ENCODE results near the gene RACK1. TPM values are rescaled to one million over a fixed set of nuclear protein-coding genes. Genes with fewer than 3 reads are reported as not detected.

Gene RACK1
- total RNA-seq, 4 donors from 2014 or later: 1,252 to 1,898 (median 1,625) TPM

- Histone ChIP-seq H3K4me3 (no peak overlapping the region), H3K36me3 (peaks cover 0 to 6% (median 2%) of the 10 kb centered on the region in 4 donors), H3K27me3 (no peaks in the 10 kb centered on the region), H3K27ac (replicated peaks in 1 of 4) (no peak overlapping the region), H3K4me1 (peaks cover 11 to 34% (median 28%) of the 10 kb centered on the region in 4 donors), H3K9me3 (no peaks in the 10 kb centered on the region)
- TF ChIP-seq POLR2A (IDR thresholded peaks at IDR 0.05; ENCODE audit: low read depth) (no peak), EP300 (IDR thresholded peaks at IDR 0.05) (no peak), POLR2AphosphoS5 (IDR thresholded peaks at IDR 0.05) (no peak), CTCF (IDR thresholded peaks at IDR 0.05) (no peak)
- intact Hi-C loops (cut with DNase I): no loop called here
- WGBS: 74% methylated on average over 16 of the region's 21 CpGs
- DNase-seq (ENCODE audit: extremely low spot score): no peak
Measured at GRCh38 chr5:181194489-181195248, 49.0 kb downstream of the RACK1 start.

GRCh38 chr5:181193656-181194055 is 50.0 kb downstream of the RACK1 start:
- 100% methylated on average over 2 of the region's 2 CpGs for WGBS
- intact Hi-C loops (cut with DNase I): no loop called here
- Histone ChIP-seq H3K4me1 (peaks cover 11 to 40% (median 30%) of the 10 kb centered on the region in 4 donors), H3K27me3 (no peaks in the 10 kb centered on the region), H3K4me3 (no peak overlapping the region), H3K36me3 (peaks cover 0 to 5% (median 2%) of the 10 kb centered on the region in 4 donors), H3K9me3 (no peaks in the 10 kb centered on the region), H3K27ac (replicated peaks in 1 of 4) (no peak overlapping the region)
- no peak for TF ChIP-seq POLR2A (IDR thresholded peaks at IDR 0.05; ENCODE audit: low read depth)
- DNase-seq (ENCODE audit: extremely low spot score): no peak

GRCh38 chr5:181192337-181193046 is 51.2 kb downstream of the RACK1 start:
- DNase-seq (ENCODE audit: extremely low spot score): no peak
- 41% methylated on average over 10 of the region's 12 CpGs for WGBS
- no peaks in the 10 kb centered on the region for H3K27me3 ChIP-seq
- H3K4me3 ChIP-seq: peak overlapping the region; percentile 76 to 84 (median 78)
- peaks cover 0 to 3% (median 0%) of the 10 kb centered on the region in 4 donors for H3K36me3 ChIP-seq
- H3K4me1 ChIP-seq: peaks cover 11 to 45% (median 40%) of the 10 kb centered on the region in 4 donors
- H3K27ac ChIP-seq (replicated peaks in 1 of 4): peak overlapping the region; percentile 87 to 95 (median 92)
- intact Hi-C loops (cut with DNase I): no loop called here
- no peaks in the 10 kb centered on the region for H3K9me3 ChIP-seq
- no peak for TF ChIP-seq EP300 (IDR thresholded peaks at IDR 0.05)

- under 1% methylated on average over 31 of the region's 64 CpGs for WGBS
- no peaks in the 10 kb centered on the region for H3K9me3 ChIP-seq
- no peaks in the 10 kb centered on the region for H3K27me3 ChIP-seq
- no peak for TF ChIP-seq CTCF (IDR thresholded peaks at IDR 0.05)
- no peak for TF ChIP-seq EP300 (IDR thresholded peaks at IDR 0.05)
- TF ChIP-seq POLR2AphosphoS5 (IDR thresholded peaks at IDR 0.05): peak; percentile 85 to 90
- peak; percentile 36 for TF ChIP-seq POLR2A (IDR thresholded peaks at IDR 0.05; ENCODE audit: low read depth)
- H3K36me3 ChIP-seq: peaks cover 0 to 3% (median 0%) of the 10 kb centered on the region in 4 donors
- H3K4me1 ChIP-seq: peaks cover 11 to 49% (median 43%) of the 10 kb centered on the region in 4 donors
- H3K4me3 ChIP-seq: peak overlapping the region; percentile 76 to 84 (median 78)
- peak; percentile 100 for DNase-seq (ENCODE audit: extremely low spot score)
- intact Hi-C loops (cut with DNase I): loop anchor here (2.0 kb wide), 1 partner anchor 15 kb away; no protein-coding TSS in a partner anchor
- H3K27ac ChIP-seq (replicated peaks in 1 of 4): peak overlapping the region; percentile 87 to 95 (median 92)
Measured at GRCh38 chr5:181191526-181192336, 52.0 kb downstream of the RACK1 start.

GRCh38 chr5:181190711-181191525 is 52.8 kb downstream of the RACK1 start:
- no peak for DNase-seq (ENCODE audit: extremely low spot score)
- H3K4me3 ChIP-seq: peak overlapping the region; percentile 76 to 84 (median 78)
- peak overlapping the region; percentile 87 to 95 (median 92) for H3K27ac ChIP-seq (replicated peaks in 1 of 4)
- no peaks in the 10 kb centered on the region for H3K27me3 ChIP-seq
- TF ChIP-seq POLR2A (IDR thresholded peaks at IDR 0.05; ENCODE audit: low read depth) (no peak), CTCF (IDR thresholded peaks at IDR 0.05) (peak in 1 of 3 experiments; percentile 13), EP300 (IDR thresholded peaks at IDR 0.05) (no peak), POLR2AphosphoS5 (IDR thresholded peaks at IDR 0.05) (no peak)
- intact Hi-C loops (cut with DNase I): loop anchor here (2.0 kb wide), 1 partner anchor 16 kb away; no protein-coding TSS in a partner anchor
- 0% methylated on average over 42 of the region's 66 CpGs for WGBS
- H3K9me3 ChIP-seq: no peaks in the 10 kb centered on the region
- peaks cover 0 to 3% (median 0%) of the 10 kb centered on the region in 4 donors for H3K36me3 ChIP-seq
- peaks cover 11 to 49% (median 43%) of the 10 kb centered on the region in 4 donors for H3K4me1 ChIP-seq

Measured in esophagus muscularis mucosa (tissue), 4 donors.